RPMI8226 (cell line): ENCODE data around the gene OXTR.
A peak's percentile ranks its signal among the peaks of the same experiment; 100 is the strongest.

Source experiments
- DNase-seq: peaks from one replicate; pipeline ENCODE4 v3.0.0-alpha.2; 2015

Gene OXTR

DNA sequence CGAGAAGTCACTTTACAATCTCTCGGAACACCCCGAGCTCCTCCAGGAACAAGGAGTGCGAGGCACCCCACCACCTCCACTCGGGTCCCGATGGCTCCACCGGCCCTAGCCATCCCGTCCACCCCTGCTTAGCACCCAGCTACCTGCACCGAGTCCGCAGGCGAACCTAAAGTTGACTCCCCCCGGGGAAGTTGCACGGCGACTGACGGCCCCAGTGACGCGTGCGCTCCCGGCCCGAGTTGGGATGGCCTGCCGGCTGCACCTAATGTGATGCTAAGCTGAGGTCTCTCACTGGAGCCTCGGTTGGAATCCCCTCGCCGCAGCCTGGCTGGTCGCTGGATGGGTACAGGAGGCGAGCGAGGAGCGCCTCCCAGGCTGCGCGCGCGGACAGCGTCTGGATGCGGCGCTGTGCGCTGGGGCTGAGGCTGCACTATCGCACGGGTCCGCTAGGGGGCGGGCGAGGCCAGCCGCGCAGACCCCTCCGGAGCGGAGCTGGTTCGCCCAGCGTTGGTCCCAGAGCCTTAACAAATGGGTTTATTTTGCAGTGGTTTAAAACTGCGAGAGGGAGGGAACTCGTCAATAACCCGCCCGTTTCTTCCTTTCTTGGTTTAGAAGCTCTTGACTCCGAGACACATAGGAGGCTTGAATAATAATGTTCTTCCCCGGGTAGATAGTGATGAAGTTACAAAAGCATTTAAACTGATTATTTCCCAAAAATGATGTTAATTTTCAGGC, at the start of gene OXTR:
TSS of gene OXTR (minus strand) at position 526 of the 735 bp plus-strand sequence. CDS start 1,426 bp downstream, outside the sequence.
- DNase-seq, result peak; percentile 76

GRCh38 chr3:8817486-8817885, 48.1 kb upstream of the OXTR start:
- no peak for DNase-seq

GRCh38 chr3:8816106-8816505, 46.7 kb upstream of the OXTR start:
- no peak for DNase-seq

- DNase-seq, result no peak
Observed at GRCh38 chr3:8813411-8813810, 44.0 kb upstream of the OXTR start.

DNA sequence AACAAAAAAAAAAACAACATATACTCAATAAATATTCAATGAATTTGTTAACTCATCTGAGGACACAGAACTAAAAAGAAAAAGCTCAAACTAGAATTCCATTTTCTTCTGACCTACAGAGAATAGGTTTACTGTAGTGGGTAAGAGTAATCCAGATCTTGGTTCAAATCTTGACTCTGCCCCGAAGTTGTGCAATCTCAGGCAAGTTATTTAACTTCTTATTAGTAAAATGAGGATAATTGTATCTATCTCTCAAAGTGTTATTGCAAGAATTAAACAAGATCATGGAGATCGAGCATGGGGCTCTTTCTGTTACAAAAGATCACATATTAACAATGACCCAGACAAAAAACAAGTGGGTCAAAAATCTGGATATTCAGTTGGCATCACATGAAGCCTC, 41.1 kb upstream of the OXTR start:
- DNase-seq, result no peak

GRCh38 chr3:8805774-8806173, 36.4 kb upstream of the OXTR start:
- no peak for DNase-seq

DNA sequence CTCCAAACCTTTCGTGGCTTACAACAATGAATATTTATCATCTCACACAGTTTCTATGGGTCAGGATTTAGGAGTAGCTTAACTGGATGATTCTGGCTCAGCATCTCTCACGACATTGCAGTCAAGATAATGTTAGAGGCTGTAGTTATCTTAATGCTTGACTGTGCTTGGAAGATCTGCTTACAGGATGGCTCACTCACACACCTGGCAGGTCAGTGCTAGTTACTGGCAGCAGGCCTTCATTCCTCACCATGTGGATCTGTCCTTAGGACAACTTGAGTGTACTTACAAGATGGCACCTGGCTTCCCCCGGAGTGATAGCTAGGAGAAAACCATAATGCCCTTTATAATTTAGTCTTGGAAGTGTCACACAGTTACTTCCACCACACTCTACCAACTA, 32.8 kb upstream of the OXTR start:
- no peak for DNase-seq

DNA sequence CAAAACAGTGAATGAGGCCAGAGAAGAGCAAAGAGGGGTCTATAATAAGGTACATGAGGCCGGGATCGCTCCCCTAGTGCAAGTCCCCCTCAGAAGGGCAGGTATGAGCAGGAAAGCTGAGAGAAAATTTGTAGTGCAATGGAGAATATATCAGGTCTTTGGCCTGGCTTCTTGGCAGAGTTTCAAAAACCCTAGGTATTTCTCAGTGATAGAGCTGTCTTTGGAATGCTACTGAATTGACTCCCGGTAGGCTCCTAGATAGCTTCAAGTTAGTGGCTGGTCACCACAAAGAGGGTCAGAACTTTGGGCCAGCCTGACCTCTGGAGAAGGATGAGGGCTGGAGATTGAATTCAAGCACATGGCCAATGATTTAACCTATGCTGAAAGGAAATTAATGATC, 30.6 kb upstream of the OXTR start:
- DNase-seq, result no peak

- DNase-seq, result no peak
Observed at GRCh38 chr3:8794247-8794646, 24.8 kb upstream of the OXTR start.

GRCh38 chr3:8793242-8793641, 23.8 kb upstream of the OXTR start:
- DNase-seq, result no peak

DNA sequence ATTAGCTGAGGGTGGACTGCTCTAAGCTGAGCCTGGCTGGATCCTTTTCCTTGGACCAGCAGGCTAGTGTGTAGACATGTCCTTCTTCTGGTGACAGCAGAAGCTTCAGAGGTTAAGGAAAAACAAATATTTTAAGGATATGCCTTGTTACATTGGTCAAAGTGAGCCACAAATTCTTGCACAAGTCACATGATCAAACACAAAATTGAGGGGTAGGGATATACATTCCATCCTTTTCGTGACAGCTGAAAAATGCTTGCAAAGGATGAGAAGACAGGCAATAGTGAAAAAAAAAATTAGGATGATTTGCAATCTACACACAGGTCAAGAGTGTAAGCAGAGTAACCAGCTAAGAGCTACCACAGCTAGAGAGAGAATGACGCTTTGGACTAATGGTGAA, 21.1 kb upstream of the OXTR start:
- DNase-seq, result no peak

GRCh38 chr3:8784676-8785435, 15.4 kb upstream of the OXTR start:
- no peak for DNase-seq

- no peak for DNase-seq
Observed at GRCh38 chr3:8780279-8780678, 10.9 kb upstream of the OXTR start.

- no peak for DNase-seq
Observed at GRCh38 chr3:8778475-8778874, 9.1 kb upstream of the OXTR start.

GRCh38 chr3:8777978-8778267, 8.5 kb upstream of the OXTR start:
- DNase-seq, result no peak

DNA sequence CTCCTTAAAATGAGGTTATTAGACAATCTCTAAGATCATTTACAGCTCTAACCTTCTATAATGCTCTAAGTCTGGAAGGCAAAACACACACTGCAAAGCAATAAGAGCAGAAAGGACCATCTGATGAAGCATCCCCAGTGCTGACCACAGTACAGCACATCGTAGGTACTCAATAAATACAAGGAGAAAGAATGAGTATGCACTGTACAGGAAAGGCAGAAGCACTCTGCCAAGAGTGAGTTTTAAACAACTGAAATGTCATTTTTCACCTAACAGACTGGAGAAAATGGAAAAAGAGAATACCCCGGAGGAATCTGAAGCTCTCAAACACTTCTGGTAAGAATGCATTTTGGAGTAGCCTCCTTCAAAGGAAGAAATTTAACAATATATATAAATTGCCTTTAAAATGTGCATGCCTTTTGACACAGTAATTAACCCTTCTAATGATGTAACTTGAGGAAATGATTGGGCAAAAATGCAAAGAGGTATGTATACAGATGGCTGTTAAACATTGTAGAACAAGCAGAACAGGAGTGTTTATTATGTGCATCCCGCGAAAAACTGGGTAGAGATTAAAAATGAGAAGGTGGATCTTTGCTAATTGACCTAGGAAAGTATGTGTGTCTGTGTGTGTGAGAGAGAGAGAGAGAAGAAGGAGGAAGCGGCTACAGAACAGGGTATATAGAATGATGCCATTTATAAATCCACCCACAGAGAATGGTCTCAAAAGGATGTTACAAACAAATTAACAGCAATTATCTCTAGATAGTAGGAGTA, 8.0 kb upstream of the OXTR start:
- no peak for DNase-seq

GRCh38 chr3:8776406-8776805, 7.0 kb upstream of the OXTR start:
- no peak for DNase-seq

- DNase-seq, result no peak
Observed at GRCh38 chr3:8775602-8776001, 6.2 kb upstream of the OXTR start.

DNA sequence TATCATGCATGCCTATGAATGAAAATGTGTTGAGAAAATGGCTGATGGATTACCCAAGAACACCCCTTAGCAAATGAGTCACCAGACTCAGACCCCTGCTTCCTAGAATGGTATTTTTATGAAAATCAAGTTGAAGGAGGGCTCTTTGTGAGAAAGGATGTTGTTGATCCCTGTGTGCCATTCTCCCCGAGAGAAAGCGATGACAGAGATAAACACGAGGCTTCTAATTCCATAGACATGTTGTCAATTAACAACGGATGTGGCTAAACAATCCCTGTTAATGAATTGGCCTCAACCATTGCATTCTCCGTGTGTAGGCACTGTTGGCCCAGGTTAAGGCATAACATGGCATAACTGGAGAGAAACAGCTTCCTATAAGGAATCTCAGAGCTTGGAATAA, 5.8 kb upstream of the OXTR start:
- DNase-seq, result no peak

GRCh38 chr3:8773941-8774542, 4.6 kb upstream of the OXTR start:
- DNase-seq, result no peak

- no peak for DNase-seq
Observed at GRCh38 chr3:8768364-8769087, 887 bp downstream of the OXTR start.

DNA sequence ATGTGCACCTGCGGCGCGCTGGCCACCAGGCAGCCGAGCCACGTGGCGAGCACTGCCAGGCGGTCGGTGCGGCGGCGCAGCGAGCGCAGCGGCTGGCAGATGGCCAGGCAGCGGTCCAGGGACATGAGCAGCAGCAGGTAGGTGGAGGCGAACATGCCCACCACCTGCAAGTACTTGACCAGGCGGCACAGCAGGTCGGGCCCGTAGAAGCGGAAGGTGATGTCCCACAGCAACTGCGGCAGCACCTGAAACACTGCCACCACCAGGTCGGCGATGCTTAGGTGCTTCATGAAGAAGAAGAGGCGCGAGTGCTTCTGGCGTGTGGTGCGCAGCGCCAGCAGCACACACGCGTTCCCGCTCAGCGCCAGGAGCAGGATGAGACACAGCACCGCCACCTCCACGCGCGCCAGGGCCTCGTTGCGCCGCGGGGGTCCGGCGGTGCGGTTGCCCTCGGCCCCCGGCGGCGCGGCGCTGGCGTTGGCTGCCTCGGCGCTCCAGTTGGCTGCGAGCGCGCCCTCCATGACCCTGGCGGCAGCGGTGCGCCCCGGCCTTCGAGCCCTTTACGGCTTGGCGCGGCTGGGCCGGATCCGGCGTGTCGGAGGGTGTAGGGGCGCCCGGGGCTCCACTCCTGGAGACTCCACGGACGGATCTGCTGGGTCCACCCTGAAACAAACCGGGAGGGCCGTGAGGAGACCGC, 1.6 kb downstream of the OXTR start:
- peak; percentile 74 for DNase-seq
